ENCODE results near the gene FAM3D.

The FAM3D gene

GRCh38 chr3:58588030-58588614 lies 78.5 kb downstream of the FAM3D start:
- DNase-seq, result no peak

DNA sequence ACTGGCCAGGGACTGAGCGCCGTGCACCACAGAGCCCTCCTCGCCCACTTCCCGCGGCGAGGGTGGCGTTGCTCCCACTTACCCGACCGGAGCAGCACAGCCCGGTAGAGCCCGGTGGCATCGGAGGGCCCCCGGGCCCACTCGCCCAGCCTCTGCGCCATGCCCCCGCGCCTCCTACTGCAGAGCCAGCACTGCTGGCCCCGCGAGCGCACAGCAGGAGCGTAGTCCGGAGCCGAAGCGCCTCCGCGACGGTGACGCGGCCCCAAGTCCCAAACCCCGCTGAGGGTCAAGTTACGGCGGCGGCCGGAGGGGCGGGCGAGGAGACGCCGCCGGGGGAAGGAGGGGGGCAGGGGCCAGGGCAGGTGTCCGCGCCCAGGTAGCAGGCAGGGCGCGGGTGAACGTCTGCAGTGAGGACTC lies 79.8 kb downstream of the FAM3D start:
- DNase-seq, result no peak

DNA sequence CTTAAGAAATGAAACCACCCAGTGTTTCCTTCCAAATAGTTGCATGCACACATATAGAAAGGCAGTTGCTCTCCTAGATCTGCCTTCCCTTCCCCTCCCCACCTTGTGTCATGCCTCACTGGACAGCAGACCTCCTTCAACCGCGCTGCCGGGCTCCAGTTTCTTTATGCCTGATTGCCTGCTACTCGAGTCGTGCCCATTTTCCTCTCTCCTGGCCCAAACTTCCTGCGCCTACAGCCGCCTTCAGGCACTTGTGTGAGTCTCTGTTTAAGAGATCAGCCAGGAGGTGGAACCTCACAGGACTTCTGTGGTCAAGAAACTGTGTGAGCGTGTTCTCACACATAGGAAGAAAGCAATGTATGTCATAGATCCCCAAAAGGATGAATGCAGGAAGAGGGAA lies 80.6 kb downstream of the FAM3D start:
- no peak for DNase-seq

- no peak for DNase-seq
Observed at GRCh38 chr3:58585005-58585786, 81.4 kb downstream of the FAM3D start.

DNA sequence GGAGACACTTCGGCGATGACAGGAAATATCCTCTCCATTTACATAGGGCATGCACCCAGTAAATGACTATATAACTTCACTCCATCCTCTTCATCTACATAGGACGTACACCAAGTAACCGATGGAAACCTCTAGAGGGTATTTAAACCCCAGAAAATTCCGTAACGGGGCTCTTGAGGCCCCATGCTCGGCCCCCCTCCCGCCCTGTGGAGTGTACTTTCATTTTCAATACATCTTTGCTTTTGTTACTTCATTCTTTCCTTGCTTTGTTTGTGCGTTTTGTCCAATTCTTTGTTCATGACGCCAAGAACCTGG lies 81.9 kb downstream of the FAM3D start:
- no peak for DNase-seq

Data from cerebellar nuclear complex (tissue), 1 donor.